HL-60/S4 treated with phorbol 12-myristate 13-acetate at 8.2 ng/mL for 4 days and 3 days (cell line): ENCODE data around the gene SLCO1B3.

Source experiments
- in situ Hi-C: fragments of 300-500 bp; cut with MboI; formaldehyde crosslinking; loops from 2 replicates; pipeline ENCODE4 v1.15.0; 2022; ENCODE audit warnings: low sequenced_read_pairs

The SLCO1B3 gene

GRCh38 chr12:20868277-20868676 is 57.8 kb downstream of the SLCO1B3 start:
- in situ Hi-C loops: no loop called here

- in situ Hi-C loops: no loop called here
Observed at GRCh38 chr12:20883288-20883687, 72.8 kb downstream of the SLCO1B3 start.

- in situ Hi-C loops: no loop called here
Observed at GRCh38 chr12:20885116-20885515, 74.6 kb downstream of the SLCO1B3 start.

- in situ Hi-C loops: no loop called here
Observed at GRCh38 chr12:20885552-20885951, 75.0 kb downstream of the SLCO1B3 start.

- in situ Hi-C loops: no loop called here
Observed at GRCh38 chr12:20917269-20917668, 106.8 kb downstream of the SLCO1B3 start.

GRCh38 chr12:20917819-20918218 is 107.3 kb downstream of the SLCO1B3 start:
- in situ Hi-C loops: no loop called here

GRCh38 chr12:20931894-20932293 is 121.4 kb downstream of the SLCO1B3 start:
- in situ Hi-C loops: no loop called here

- in situ Hi-C loops: no loop called here
Observed at GRCh38 chr12:20946732-20947131, 136.2 kb downstream of the SLCO1B3 start.

GRCh38 chr12:20950248-20950647 is 139.7 kb downstream of the SLCO1B3 start:
- in situ Hi-C loops: no loop called here

GRCh38 chr12:20963303-20963702 is 152.8 kb downstream of the SLCO1B3 start:
- in situ Hi-C loops: no loop called here

GRCh38 chr12:20963762-20964161 is 153.3 kb downstream of the SLCO1B3 start:
- in situ Hi-C loops: no loop called here
